NOMO-1 treated with DMSO at 0.1 percent for 48 hours (cell line): ENCODE measurements around the gene CRABP2.

Source experiments
- DNase-seq: peaks from one replicate; lab custom pipeline; 2025; ENCODE audit not compliant: unreplicated experiment; lab: John Stamatoyannopoulos, UW

The CRABP2 gene

DNA sequence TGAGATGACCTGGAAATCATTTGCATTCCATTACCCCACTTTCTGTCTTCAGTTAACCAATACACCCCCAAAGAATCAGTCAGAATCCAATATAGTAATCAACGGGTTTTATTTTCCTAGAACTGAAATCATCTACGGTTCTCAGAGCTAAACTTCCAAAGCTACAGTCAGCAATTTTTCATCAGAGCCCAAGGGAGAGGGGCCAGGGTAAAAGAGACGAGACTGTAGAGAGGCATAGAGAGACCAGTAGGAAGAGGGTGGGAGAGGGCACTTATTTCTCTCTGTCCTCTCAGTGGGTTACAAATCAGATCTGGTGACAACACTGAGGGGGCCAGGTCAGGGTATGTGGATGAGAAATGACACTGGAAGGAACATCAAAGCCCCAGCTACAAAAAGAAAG is 36.6 kb upstream of the CRABP2 start:
- DNase-seq, result no peak

DNA sequence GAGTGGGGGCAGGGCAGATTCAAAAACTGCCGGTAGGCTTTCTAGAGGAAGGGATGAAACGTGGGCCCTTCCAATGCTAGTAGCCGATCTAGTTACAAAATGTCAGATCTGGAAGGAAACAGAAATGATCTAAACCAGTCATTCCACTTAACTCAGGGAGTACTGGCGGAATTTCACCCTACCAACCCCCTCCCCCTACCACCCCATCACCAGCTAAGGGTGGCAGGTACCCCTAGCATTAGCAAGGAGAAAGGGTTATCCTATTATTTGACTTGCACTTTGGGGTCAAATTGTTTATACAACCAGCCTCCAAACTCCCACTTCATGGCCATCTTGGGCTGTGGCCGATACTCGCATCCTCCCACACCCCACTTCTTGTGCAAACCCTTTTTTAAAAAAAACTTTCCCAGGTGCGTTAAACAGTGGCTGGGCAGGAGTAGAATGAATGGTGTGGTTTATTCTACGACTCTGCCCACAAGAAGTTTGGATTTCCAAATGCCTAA is 36.1 kb upstream of the CRABP2 start:
- DNase-seq, result no peak

DNA sequence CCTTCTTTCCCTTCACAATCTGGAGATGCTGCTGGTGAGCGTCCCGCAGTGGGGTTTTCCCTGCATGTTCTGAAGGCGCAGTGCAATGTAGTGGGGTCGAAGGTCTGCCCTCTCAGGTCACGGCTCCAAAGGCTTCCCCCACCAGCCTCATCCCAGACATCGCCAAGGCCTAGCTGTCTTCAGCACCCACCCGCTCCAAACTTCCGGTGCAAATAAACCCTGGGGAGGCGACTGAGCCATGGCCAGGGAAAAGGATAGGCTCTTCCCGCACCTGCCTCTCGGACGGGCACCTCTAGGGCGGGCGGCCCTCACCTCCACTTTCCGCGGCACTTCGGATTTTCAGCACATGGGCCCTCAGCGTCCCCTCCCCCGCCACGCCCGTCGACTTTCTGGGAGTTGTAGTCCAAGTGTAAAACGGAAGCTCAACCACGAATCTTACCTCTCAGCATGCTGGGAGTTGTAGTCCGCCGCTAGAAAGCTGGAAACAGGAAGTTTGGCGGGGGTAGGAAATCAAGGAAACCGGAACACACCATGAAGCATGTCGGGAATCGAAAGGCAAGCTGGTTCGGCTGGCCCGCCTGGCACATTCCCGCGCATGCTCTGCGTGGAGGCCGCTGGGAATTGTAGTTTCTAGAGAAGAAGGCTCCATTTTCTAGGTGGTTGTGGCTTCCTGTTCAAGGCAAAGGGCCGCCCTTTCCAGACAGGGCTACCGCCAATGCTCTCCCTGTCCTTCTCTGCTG is 35.5 kb upstream of the CRABP2 start, which contains the start of gene MRPL24:
Gene MRPL24, minus strand, starts transcription at position 348 of the 740 bp plus-strand sequence. CDS start 2,384 bp downstream, outside the sequence.
- DNase-seq, result peak; percentile 100

DNA sequence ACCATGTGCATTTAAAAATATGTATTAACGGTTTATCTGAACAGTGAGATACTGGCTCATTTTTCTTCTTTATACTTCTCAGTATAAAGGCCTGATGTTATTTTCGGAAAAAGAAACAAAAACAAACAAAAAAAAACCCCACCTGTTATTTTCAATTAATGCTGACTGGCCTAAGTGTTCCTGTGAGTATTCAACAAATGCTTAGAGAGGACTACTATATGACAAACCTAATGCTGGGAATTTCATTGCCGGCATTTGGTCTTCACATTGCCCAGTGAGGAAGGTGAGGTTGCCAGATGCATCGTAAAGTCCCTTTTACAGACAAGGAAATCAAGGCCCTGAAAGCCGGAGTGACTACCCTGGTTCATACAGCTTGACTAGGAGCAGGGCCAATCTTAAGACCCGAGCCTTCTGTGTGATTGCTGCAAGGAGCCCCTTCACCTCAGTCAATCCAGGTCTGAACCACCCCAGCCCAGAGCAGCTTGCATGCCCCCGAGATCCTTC is 34.9 kb upstream of the CRABP2 start:
- DNase-seq, result peak; percentile 33

DNA sequence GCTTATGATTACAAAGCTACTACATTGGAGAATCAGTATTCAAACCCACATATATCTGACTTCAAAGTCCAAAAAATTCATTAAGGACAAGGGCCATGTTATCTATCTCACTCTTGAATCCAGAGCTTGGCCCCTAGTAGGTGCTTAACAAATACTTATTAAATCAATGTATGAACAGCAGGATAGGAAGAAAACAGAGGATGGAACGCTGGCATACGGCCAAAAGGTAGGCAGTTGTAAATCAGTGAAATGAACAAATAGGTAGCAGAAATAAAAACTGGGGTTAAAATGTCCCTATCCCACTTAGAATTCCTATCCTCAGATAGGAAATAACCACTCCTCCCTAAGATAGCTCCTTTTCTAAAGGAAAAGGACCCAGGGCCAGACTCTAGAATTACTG is 33.5 kb upstream of the CRABP2 start:
- DNase-seq, result no peak

DNA sequence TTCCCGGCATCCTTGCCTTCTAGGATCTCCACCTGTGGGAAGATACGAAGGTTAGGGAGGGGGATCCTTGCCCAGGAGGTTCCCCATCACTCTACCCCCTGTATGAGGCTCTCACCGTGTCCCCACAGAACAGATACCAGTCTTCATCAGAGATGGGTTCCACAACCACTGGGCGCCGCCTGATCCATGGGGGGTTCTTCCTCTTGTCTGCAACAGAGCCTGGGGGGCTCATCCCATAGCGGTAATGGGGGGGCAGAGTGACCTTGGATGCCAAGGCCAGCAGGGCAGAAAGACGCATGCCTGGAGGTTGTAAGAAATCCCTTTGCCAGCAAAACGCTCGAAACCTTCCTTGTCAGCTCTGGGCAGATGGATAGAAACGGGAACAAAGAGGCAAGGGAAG is 33.0 kb upstream of the CRABP2 start:
- DNase-seq, result no peak

DNA sequence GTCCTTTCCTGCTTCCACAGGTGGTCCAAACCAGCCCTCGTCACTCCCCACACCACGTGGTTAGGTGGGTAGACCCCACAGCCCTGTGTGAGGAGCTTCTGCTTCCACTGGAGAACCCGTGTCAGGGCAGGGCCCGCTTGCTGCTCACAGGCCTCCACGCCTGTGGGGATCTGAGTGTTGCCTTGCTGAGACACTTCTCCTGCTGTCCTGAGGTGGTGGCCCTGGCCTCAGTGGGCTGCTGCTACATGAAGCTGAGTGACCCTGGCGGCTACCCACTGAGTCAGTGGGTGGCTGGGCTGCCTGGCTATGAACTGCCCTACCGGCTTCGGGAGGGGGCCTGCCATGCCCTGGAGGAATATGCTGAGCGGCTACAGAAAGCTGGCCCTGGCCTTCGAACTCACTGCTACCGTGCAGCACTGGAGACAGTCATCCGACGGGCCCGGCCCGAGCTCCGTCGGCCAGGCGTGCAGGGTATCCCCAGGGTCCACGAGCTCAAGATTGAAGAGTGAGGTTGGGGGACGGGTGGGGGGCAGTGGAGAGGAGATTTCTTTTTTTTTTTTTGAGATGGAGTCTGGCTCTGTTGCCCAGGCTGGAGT is 28.7 kb upstream of the CRABP2 start:
- no peak for DNase-seq

DNA sequence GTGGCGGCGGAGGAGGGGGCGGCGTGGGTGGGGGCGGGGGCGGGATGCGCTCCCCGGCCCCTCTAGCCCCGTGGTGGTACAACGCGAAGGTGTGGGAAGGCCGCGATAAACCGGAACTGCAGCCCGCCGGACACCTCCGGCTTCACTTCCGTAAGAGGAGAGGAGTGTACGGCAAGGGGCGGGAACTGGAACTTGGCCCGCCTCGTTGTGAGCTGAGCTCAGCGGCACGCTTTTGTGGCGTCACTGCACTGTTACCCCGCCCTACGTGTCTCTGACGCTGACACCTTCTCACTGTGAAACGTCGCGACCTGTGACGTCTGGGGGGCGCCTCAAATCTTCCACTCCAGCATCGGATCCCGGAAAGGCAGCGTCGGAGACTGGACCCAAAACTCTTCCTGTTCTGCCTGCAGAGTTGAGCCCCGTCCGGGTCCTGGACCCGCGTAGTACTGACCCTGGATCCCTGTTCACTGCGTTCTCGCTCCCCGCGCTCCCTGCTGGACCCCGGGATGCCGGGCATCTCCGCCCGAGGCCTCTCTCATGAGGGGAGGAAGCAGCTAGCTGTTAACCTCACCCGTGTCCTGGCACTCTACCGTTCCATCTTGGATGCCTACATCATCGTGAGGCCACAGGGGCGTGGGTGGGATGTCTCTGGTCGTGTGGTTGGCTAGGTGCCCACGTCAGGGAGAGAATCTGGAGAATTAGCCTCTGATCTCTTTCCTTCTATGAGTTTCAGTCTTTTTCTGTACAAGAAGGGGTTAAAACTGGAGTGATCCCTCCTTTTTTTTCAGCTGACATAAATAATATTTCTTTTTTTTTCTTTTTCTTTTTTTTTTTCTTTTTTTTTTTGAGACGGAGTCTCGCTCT is 23.4 kb upstream of the CRABP2 start, which contains the start of gene ISG20L2:
Gene ISG20L2, minus strand, starts transcription at position 168 of the 864 bp plus-strand sequence. CDS start 1,114 bp downstream, outside the sequence.
- peak; percentile 98 for DNase-seq

DNA sequence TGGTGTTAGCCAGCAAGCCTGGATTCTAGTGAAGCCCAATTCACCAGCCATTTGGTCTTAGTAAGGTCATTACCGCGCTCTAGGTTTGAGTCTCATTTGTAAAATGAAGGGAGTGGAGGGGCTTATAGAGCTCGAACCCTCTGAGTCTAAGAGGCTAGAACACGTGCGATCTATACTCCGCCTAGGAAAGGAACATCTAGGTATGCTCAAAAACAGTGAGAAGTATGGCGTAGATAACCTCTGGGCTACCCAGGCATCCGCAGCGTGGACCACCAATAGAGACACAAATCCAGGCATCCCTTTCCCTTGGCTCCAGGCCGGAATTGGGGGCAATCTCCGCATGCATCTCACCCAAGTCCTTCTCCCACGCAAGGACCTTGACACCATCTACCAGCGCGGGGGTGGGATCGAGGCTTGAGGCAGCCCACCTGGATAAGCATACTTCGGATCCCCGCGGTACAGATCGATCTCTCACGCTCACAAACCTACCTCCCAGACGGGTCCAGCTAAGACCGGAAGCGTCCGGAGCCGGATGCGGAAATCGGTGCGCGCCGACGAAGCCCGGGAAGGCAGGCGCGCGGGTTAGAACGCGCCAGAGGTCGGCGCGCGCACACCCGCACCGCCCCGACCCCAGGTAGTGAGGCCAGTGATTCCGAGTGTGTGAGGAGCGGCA is 22.7 kb upstream of the CRABP2 start, which contains the start of gene METTL25B:
Gene METTL25B, plus strand, starts transcription at position 544 of the 673 bp plus-strand sequence. CDS start 636 bp downstream, outside the sequence.
- peak; percentile 74 for DNase-seq

DNA sequence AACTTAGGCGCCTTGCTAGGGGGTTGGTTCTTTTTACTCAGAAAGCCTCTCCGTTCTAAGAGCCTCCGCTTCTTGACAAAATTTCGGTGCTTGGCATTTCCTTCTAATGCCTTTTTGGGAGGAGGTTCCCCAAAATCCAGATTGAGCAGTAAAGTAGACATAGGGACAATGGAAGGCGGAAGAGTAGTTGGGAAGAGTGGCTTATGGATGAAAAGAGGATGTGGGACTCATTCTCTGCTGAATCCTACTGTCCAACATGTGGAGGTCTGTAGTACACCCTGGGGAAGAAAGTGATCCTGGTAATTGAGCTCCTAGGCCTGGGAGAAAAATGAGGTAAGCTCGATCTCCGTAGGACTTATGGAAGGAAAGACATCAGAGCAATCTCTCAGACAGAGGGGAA is 22.1 kb upstream of the CRABP2 start:
- no peak for DNase-seq

DNA sequence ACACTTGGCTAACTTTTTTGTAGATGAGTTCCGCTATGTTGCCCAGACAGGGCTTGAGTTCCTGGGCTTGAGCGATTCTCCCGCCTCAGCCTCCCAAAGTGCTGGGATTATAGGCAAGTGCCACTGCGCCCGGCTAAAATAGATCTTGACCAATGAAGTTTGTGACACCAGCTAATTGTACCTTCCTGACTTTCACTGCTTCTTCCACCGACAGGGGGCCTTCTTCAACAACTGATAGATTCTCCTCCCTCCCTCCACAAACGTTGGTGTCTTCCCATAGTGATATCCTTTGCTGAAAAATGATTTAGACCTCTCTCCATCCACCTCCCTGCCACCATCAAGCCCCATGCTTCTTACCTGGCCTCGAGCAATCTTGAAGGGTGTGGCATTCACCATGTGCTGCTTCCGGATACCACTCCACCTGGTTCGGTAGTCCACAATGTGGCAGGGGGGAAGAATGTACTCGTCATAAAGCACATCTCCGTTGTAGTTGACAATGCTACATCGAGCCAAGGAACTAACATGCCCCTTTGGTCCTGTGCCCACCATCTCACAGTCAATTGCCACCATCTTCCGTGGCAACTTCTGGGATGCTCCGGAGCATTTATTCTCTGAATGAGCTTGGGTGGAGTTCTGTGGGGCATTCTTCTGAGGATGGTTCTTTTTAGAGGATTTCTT is 21.3 kb upstream of the CRABP2 start:
- peak; percentile 73 for DNase-seq

DNA sequence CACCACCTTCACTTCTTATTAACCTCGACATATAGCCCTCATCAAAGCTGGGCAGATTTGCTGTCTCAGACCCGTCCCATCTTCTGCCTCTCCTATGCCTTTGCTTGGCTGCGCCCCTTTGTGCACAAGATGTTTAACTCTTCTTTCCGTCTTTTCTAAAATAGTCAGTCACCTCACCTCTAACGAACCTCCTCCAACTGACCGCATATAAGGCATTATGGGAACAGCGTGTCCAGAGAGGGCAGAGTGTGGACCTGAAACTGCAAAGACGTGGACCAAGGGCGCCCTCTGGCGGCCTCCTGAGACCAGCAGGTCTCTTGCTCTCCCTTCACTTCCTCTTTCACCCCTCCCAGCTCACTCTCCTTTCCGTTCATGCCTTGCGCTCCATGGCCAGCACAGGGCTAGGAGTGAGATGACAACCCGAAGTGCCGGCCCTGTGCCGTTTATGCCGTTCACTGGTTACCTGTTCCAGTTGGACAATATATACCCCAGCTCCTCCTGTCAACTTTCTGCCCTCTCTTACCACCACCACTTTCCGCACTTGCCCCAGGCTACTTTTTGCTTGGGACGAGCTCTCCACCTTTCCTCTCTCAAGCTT is 20.4 kb upstream of the CRABP2 start:
- peak; percentile 94 for DNase-seq

DNA sequence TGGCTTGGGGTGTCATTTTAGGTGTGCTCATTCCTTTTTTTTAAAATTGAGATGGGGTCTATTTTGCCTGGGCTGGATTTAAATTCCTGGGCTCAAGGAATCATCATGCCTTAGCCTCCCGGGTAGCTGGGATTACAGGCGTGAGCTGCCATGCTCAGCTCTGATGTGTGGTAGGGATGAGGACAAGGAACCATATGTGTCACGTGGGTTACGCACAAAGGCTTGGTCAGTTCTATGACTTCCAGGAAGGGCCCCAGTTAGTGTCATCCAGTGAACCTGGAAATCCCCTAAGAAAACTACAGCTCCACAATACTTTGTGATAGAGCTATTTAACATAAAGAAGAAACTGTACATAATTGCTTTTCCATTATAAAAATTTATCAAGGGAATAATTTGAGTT is 16.2 kb upstream of the CRABP2 start:
- DNase-seq, result no peak

DNA sequence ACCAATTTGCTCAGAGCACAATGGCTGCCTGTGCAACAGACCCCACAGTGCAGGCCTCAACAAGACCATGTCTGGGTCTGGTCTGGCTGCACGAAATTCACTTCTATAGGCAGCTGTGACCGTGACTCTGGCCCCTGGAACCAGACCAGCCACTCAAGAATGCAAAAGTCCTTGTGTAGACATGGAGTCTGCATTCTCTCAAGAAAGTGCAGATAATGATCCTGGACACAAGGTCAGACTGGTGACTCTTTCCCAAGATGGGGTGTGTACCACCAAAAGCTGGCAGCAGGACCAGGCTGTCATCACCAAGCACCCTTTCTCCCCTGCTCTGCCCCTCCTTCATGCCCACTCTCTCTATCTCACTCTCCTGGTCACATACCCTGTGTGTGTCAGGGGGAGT is 15.7 kb upstream of the CRABP2 start:
- DNase-seq, result no peak

DNA sequence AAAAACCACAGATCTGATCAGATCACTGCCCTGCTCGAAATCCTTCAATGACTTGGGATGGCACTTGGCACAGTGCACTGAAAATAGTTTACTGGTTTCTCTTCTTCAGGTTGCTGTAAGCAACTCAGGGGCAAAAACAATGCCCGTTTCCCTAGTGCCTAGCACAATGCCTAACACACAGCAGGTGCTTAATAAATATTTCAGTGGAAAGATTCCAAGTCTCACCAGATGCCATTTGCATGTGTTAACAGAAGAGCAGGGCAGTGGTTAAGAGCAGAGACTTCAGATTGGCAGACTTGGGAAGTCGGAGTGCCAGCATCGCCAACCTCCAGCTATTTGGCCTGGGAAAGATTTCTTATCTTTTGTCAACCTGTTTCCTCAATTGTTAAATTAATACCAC is 12.0 kb upstream of the CRABP2 start:
- DNase-seq, result no peak

DNA sequence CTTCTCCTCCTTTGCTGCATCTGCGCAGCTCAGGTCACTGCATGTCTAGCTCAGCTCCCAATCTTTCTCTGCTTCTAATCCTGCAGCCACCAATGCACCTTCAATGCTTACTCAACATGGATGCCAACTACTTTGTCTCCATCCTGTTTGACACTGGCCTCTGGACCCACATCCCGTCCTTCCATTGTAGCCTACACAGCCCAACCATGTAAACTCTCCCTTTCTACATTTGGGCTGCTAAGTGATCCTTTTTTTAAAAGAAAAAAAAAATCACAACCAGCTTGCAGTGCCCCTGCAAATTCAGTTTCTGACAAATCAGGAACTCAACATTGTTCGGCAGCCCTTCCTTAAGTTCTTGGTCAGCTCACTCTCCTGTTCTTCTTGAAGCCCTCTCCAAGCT is 9.4 kb upstream of the CRABP2 start:
- no peak for DNase-seq

DNA sequence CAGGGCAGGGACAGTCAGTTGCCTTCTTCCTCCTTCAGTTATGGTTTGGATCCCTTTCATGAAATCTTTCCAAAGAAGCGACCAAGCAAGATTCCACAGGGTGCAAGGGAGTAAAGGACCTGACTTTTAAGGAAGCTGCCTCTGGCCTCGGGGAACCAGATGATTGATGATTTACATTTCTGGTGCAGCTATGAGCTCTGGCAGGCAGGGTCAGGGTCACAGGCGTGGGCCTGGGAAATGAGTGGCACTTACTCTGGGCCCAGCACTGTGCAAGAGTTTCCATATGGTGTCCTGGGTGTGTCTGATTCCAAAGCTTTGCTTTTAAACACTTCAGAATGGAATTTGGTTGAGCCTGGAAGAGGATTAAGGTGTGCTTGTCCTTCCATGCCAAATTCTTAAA is 7.2 kb upstream of the CRABP2 start:
- no peak for DNase-seq

DNA sequence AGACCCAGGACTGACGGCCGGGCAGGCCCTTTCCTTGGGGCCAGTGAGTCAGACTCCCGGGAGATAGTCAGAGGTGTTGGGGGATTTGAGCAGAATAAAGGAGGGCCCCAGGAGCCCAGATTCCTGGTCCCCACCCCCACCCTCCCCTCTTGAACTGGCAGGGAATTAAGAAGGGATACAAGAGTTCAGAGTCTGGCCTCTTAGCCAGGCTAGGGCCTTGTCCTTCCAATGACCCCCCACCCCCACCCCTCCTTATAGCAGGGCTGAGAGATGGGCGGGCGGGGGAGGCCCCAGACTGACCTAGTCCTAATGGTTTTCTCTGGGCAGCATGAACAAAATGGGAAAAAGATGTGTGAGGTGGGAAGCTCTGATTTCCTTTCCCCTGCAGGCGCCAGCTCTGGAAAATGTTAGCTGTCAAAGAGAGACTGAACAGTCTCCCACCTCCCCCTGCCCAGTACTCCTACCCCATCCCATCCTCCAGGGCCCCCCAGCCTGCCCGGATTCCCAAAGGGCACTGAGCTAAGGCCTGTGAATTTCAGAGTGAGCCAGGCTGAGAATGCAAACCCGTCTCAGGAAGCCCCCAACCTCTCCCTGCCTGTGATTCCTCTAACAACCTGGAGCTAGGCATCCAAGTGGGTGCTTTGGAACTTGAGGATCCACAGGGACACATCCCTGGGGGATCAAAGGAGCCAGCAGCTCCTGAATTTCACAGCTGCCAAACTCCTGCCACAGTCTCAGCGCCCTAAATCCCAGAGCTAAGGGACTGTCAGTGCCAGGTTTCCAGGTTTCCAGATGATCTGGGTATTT is 5.8 kb upstream of the CRABP2 start:
- no peak for DNase-seq
